Smooth muscle cell (in vitro differentiated cells): ENCODE data around the gene FSTL4. TPM values are rescaled to one million over a fixed set of nuclear protein-coding genes. Genes with fewer than 3 reads are reported as not detected.

ENCODE experiments used
- DNase-seq: peaks from one replicate; lab custom pipeline; 2025; ENCODE audit not compliant: unreplicated experiment; lab: John Stamatoyannopoulos, UW
- H2AFZ ChIP-seq: fragments of 200-600 bp; sonication (generic); 2 replicates; pipeline ENCODE4 v1.6.0; 2016; ENCODE audit warnings: antibody characterized with exemption, low read depth, mild to moderate bottlenecking
- H3F3A ChIP-seq: fragments of 200-600 bp; sonication (generic); 2 replicates; pipeline ENCODE4 v1.6.0; 2017; ENCODE audit warnings: antibody characterized with exemption, low read depth
- H3K27ac ChIP-seq: fragments of 200-600 bp; sonication (generic); 2 replicates; pipeline ENCODE4 v1.5.1; 2016; ENCODE audit warnings: low read depth, mild to moderate bottlenecking
- H3K27me3 ChIP-seq: fragments of 200-600 bp; sonication (generic); 2 replicates; pipeline ENCODE4 v1.6.1; 2016; ENCODE audit warnings: low read depth, mild to moderate bottlenecking
- H3K36me3 ChIP-seq: fragments of 200-600 bp; sonication (generic); 2 replicates; pipeline ENCODE4 v1.5.1; 2016; ENCODE audit warnings: low read depth
- H3K4me1 ChIP-seq: fragments of 200-600 bp; sonication (generic); 2 replicates; pipeline ENCODE4 v1.5.1; 2016; ENCODE audit warnings: low read depth
- H3K4me2 ChIP-seq: fragments of 200-600 bp; sonication (generic); 2 replicates; pipeline ENCODE4 v1.6.0; 2016; ENCODE audit warnings: mild to moderate bottlenecking
- H3K4me3 ChIP-seq: fragments of 200-600 bp; sonication (generic); 2 replicates; pipeline ENCODE4 v1.5.1; 2016; ENCODE audit warnings: mild to moderate bottlenecking
- H3K79me2 ChIP-seq: fragments of 200-600 bp; sonication (generic); 2 replicates; pipeline ENCODE4 v1.6.0; 2016; ENCODE audit warnings: low read depth, mild to moderate bottlenecking
- H3K9ac ChIP-seq: fragments of 200-600 bp; sonication (generic); 2 replicates; pipeline ENCODE4 v1.6.0; 2016; ENCODE audit warnings: low read depth
- H3K9me3 ChIP-seq: fragments of 200-600 bp; sonication (generic); replicated peaks from 2 replicates; pipeline ENCODE4 v1.5.1; 2016; ENCODE audit warnings: low read depth
- H4K20me1 ChIP-seq: fragments of 200-600 bp; sonication (generic); 2 replicates; pipeline ENCODE4 v1.6.0; 2016; ENCODE audit warnings: low read depth
- WGBS: methylation state at CpG from one replicate; pipeline ENCODE4 v1.1.7; 2016; ENCODE audit warnings: low lambda C conversion rate; 5-methylcytosine and 5-hydroxymethylcytosine counted together
- polyA plus RNA-seq: library from polyadenylated mRNA; unstranded; fragments of >200 nt; fragmentation: Nextera tagmentation; extraction: Ambion mirVana; gene quantifications from 2 replicates; pipeline ENCODE4 v1.2.1, GENCODE V29; 2016
- total RNA-seq: library from RNA; depleted of rRNA; stranded (reverse); fragments of >200 nt; gene quantifications from 2 replicates; pipeline ENCODE4 v1.2.3, GENCODE V29; 2014
- TF ChIP-seq, protein P1 (sequence below): fragments of 200-600 bp; sonication (generic); IDR thresholded peaks from 2 replicates; pipeline ENCODE4 v1.5.1; 2017; ENCODE audit warnings: borderline replicate concordance, mild to moderate bottlenecking, antibody characterized with exemption; ENCODE audit not compliant: insufficient read depth, poor library complexity, severe bottlenecking

Gene FSTL4
- total and polyA plus RNA-seq, 2 experiments from 2014 or later = 0.49 TPM; not detected in 1

GRCh38 chr5:133347039-133347438 is 265.3 kb downstream of the FSTL4 start:
- Histone ChIP-seq H3K4me1 (no peaks in the 10 kb centered on the region), H4K20me1 (no peaks in the 10 kb centered on the region), H3K9me3 (no peaks in the 10 kb centered on the region), H3K9ac (no peak overlapping the region), H3K4me3 (no peak overlapping the region), H3F3A (no peaks in the 10 kb centered on the region), H3K36me3 (no peaks in the 10 kb centered on the region), H2AFZ (no peak overlapping the region), H3K79me2 (no peaks in the 10 kb centered on the region), H3K4me2 (no peak overlapping the region), H3K27ac (no peak overlapping the region), H3K27me3 (peaks cover 17% of the 10 kb centered on the region)
- no peak for DNase-seq
- WGBS = 64% methylated on average over 6 of the region's 6 CpGs
- TF ChIP-seq, protein P1, sequence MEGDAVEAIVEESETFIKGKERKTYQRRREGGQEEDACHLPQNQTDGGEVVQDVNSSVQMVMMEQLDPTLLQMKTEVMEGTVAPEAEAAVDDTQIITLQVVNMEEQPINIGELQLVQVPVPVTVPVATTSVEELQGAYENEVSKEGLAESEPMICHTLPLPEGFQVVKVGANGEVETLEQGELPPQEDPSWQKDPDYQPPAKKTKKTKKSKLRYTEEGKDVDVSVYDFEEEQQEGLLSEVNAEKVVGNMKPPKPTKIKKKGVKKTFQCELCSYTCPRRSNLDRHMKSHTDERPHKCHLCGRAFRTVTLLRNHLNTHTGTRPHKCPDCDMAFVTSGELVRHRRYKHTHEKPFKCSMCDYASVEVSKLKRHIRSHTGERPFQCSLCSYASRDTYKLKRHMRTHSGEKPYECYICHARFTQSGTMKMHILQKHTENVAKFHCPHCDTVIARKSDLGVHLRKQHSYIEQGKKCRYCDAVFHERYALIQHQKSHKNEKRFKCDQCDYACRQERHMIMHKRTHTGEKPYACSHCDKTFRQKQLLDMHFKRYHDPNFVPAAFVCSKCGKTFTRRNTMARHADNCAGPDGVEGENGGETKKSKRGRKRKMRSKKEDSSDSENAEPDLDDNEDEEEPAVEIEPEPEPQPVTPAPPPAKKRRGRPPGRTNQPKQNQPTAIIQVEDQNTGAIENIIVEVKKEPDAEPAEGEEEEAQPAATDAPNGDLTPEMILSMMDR = peak; percentile 5

DNA sequence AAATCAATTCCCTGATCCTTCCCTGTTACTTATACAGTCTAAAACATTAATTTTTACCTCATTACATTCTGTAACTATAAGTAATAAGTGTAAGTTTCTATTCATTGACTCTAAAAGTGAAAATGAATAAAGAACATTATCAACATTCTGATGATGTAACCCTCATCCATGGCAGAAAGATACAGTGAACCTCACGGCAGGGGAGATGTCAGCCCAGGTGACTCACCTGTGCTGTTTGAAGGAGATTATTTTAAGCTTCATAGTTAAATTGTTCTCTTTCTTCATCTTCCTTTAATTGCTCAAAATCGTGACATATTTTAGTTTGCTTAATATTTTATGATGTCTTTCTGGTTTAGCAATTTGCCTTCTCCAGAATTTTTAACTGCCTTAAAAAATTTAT is 268.1 kb downstream of the FSTL4 start:
- Histone ChIP-seq H3K27ac (no peak overlapping the region), H3K4me2 (no peak overlapping the region), H3K9me3 (no peaks in the 10 kb centered on the region), H2AFZ (no peak overlapping the region), H3K79me2 (no peaks in the 10 kb centered on the region), H3K36me3 (no peaks in the 10 kb centered on the region), H3K4me1 (peaks cover 7% of the 10 kb centered on the region), H3K4me3 (no peak overlapping the region), H4K20me1 (no peaks in the 10 kb centered on the region), H3F3A (no peaks in the 10 kb centered on the region), H3K9ac (no peak overlapping the region), H3K27me3 (peaks cover 12% of the 10 kb centered on the region)
- TF ChIP-seq, protein P1 = no peak
- DNase-seq = no peak
- 65% methylated on average over 2 of the region's 2 CpGs for WGBS

GRCh38 chr5:133343196-133343595 is 269.1 kb downstream of the FSTL4 start:
- 78% methylated on average over 8 of the region's 8 CpGs for WGBS
- TF ChIP-seq, protein P1 = no peak
- no peak overlapping the region for H3K4me2 ChIP-seq
- H3K79me2 ChIP-seq = no peaks in the 10 kb centered on the region
- H3K4me1 ChIP-seq = peaks cover 7% of the 10 kb centered on the region
- no peak overlapping the region for H2AFZ ChIP-seq
- no peaks in the 10 kb centered on the region for H3K9me3 ChIP-seq
- no peaks in the 10 kb centered on the region for H3F3A ChIP-seq
- H3K4me3 ChIP-seq = no peak overlapping the region
- H3K27ac ChIP-seq = no peak overlapping the region
- no peaks in the 10 kb centered on the region for H3K36me3 ChIP-seq
- H4K20me1 ChIP-seq = no peaks in the 10 kb centered on the region
- no peak overlapping the region for H3K9ac ChIP-seq
- DNase-seq = no peak
- peaks cover 3% of the 10 kb centered on the region for H3K27me3 ChIP-seq

GRCh38 chr5:133341915-133342710 is 270.2 kb downstream of the FSTL4 start:
- TF ChIP-seq, protein P1 = no peak
- no peak overlapping the region for H3K9ac ChIP-seq
- peaks cover 7% of the 10 kb centered on the region for H3K4me1 ChIP-seq
- no peaks in the 10 kb centered on the region for H4K20me1 ChIP-seq
- DNase-seq = no peak
- H3K4me2 ChIP-seq = no peak overlapping the region
- H3K79me2 ChIP-seq = no peaks in the 10 kb centered on the region
- H2AFZ ChIP-seq = no peak overlapping the region
- no peaks in the 10 kb centered on the region for H3K27me3 ChIP-seq
- H3F3A ChIP-seq = no peaks in the 10 kb centered on the region
- WGBS = 80% methylated on average over 8 of the region's 8 CpGs
- H3K36me3 ChIP-seq = no peaks in the 10 kb centered on the region
- H3K4me3 ChIP-seq = no peak overlapping the region
- H3K27ac ChIP-seq = no peak overlapping the region
- no peaks in the 10 kb centered on the region for H3K9me3 ChIP-seq
